Esophagus squamous epithelium (tissue), 4 donors: ENCODE results near the gene LRP1.

Source experiments
- CTCF ChIP-seq, 6 experiments: fragments of 450-650 bp in 4 of 6; fragments of 200-600 bp in 2 of 6; sonication (generic) in 2 of 6; IDR thresholded peaks; one replicate each; pipeline ENCODE4 v1.5.1; 2016 to 2019; ENCODE audit warnings: antibody characterized with exemption in 6 of 6, mild to moderate bottlenecking in 4 of 6, moderate library complexity in 4 of 6
- POLR2A ChIP-seq, 4 donors: fragments of 450-650 bp; IDR thresholded peaks; one replicate each; pipeline ENCODE4 v1.6.1; 2017; ENCODE audit warnings: antibody characterized with exemption in 4 of 4, mild to moderate bottlenecking in 4 of 4, moderate library complexity in 3 of 4

- no peak for TF ChIP-seq CTCF (IDR thresholded peaks at IDR 0.05)
- no peak for TF ChIP-seq POLR2A (IDR thresholded peaks at IDR 0.05)
Measured at GRCh38 chr12:57104292-57104910, 23.9 kb upstream of the LRP1 start.
